Measurements from ENCODE around the gene MGARP. TPM values are rescaled to one million over a fixed set of nuclear protein-coding genes. Genes with fewer than 3 reads are reported as not detected.

MGARP gene
- total and polyA plus RNA-seq, 9 donors, result 11.4 to 108 (median 19.9) TPM

DNA sequence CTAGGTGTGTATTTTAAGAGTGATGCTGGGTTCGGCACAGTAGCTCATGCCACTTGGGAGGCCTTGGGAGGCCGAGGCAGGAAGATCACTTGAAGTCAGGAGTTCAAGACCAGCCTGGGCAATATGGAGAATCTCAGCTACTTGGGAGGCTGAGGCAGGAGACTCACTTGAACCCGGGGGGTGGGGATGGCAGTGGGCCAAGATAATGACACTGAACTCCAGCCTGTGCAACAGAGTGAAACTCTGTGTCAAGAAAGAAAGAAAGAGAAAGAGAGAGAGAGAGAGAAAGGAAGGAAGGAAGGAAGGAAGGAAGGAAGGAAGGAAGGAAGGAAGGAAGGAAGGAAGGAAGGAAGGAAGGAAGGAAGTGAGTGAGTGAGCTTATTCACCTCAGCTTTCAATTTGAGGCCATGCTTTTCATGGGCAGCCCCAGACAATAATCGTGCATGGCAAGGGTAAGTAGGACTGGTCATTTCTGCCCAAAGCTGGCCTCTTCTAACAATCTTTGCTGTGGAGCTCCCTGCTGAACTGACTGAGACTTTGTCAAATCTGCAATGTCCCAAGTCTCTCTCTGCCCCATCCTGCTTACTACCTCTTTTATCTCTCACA, 60.5 kb downstream of the MGARP start:
- no peak for DNase-seq
- no peak for TF ChIP-seq POLR2A (IDR thresholded peaks at IDR 0.05)
- TF ChIP-seq, protein P1, sequence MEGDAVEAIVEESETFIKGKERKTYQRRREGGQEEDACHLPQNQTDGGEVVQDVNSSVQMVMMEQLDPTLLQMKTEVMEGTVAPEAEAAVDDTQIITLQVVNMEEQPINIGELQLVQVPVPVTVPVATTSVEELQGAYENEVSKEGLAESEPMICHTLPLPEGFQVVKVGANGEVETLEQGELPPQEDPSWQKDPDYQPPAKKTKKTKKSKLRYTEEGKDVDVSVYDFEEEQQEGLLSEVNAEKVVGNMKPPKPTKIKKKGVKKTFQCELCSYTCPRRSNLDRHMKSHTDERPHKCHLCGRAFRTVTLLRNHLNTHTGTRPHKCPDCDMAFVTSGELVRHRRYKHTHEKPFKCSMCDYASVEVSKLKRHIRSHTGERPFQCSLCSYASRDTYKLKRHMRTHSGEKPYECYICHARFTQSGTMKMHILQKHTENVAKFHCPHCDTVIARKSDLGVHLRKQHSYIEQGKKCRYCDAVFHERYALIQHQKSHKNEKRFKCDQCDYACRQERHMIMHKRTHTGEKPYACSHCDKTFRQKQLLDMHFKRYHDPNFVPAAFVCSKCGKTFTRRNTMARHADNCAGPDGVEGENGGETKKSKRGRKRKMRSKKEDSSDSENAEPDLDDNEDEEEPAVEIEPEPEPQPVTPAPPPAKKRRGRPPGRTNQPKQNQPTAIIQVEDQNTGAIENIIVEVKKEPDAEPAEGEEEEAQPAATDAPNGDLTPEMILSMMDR (IDR thresholded peaks at IDR 0.05), result no peak
- TF ChIP-seq EP300 (IDR thresholded peaks at IDR 0.05), result no peak
- no peaks in the 10 kb centered on the region for H3K9me3 ChIP-seq
- H3K36me3 ChIP-seq, result no peaks in the 10 kb centered on the region
- no peak overlapping the region for H3K27ac ChIP-seq
- WGBS, 3 donors, result 85 to 91% (median 85%) methylated on average over 4 of the region's 4 CpGs
- no peak overlapping the region for H3K4me3 ChIP-seq
- intact Hi-C loops (cut with DNase I), result loop anchor here in 1 of 4 donors (10.0 kb wide), 1 partner anchor 65 kb away; the partner anchor contains the start of gene MGARP
- H3K27me3 ChIP-seq, result no peaks in the 10 kb centered on the region
- H3K4me1 ChIP-seq (ENCODE audit: insufficient read depth), result no peaks in the 10 kb centered on the region

Small RNAs within 50 kb of the gene (small RNA-seq; reads per million reads assigned to genes)
- not detected for gene RNU6-1074P
- gene RNU6-1214P, result not detected
- gene RNU6-506P, result not detected

Other genes starting within 250 kb of the MGARP start
- gene ELF2, start 103.0 kb downstream of the MGARP start, total RNA-seq, result 10 to 100 TPM; 41.7 to 66.8 (median 53.0) TPM
- gene ELF2, start 103.0 kb downstream of the MGARP start, polyA plus RNA-seq, result 10 to 100 TPM; 28.8 to 39.4 TPM
- 10 to 100 TPM; 19.1 to 50.8 (median 35.7) TPM for gene NAA15, start 21.3 kb upstream of the MGARP start, total RNA-seq
- gene NAA15, start 21.3 kb upstream of the MGARP start, polyA plus RNA-seq, result 10 to 100 TPM in 1 of 2 donors, 1 to 10 TPM in 1; 7.1 to 10.6 TPM
- 10 to 100 TPM; 24.6 to 68.7 (median 53.1) TPM for gene NDUFC1, start 22.3 kb upstream of the MGARP start, total RNA-seq
- gene NDUFC1, start 22.3 kb upstream of the MGARP start, polyA plus RNA-seq, result 10 to 100 TPM; 80.1 to 89.8 TPM
- gene RAB33B, start 173.9 kb upstream of the MGARP start, total RNA-seq, result 10 to 100 TPM in 5 of 7 donors, 1 to 10 TPM in 2; 9.4 to 15.0 (median 12.8) TPM
- 1 to 10 TPM; 6.8 to 6.9 TPM for gene RAB33B, start 173.9 kb upstream of the MGARP start, polyA plus RNA-seq

Data from ovary (tissue), 9 donors.